GM21786 (cell line): Measurements from ENCODE around the gene PRSS16.
"Not testable (repeated sequence)": the region's sequence is repeated elsewhere in the genome, so short reads cannot be mapped to it uniquely, and the experiment has no call there.

ENCODE experiments used
- ATAC-seq: cut with Tn5 transposase; IDR thresholded peaks from one replicate; pipeline ENCODE4 v1.9.1; 2021; ENCODE audit not compliant: unreplicated experiment

Gene PRSS16

GRCh38 chr6:27242589-27243265, 4.8 kb upstream of the PRSS16 start:
- ATAC-seq: no peak

- no peak for ATAC-seq
Observed at GRCh38 chr6:27248783-27249182, 1.3 kb downstream of the PRSS16 start.

- ATAC-seq: no peak
Observed at GRCh38 chr6:27250277-27251111, 3.0 kb downstream of the PRSS16 start.

- peak; percentile 70 for ATAC-seq
Observed at GRCh38 chr6:27251112-27251605, 3.7 kb downstream of the PRSS16 start.

- ATAC-seq: peak; percentile 87
Observed at GRCh38 chr6:27251606-27252251, 4.2 kb downstream of the PRSS16 start.

DNA sequence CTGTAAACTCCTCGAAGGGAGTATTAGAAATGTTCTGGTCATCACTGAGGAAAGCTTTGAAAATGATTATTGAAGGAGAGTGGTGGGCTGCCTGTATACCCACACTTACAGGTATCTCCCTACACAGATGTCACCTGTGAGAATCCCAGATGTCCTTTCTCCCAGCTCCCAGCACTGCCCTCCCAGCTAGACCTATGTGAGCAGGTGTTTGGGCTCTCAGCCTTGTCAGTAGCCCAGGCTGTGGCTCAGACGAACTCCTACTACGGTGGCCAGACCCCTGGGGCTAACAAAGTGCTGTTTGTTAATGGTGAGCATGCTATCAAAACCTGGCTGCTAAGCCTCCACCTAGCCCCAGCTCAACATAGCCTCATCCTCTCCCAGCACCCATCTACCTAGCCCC, 7.1 kb downstream of the PRSS16 start:
- ATAC-seq: no peak

DNA sequence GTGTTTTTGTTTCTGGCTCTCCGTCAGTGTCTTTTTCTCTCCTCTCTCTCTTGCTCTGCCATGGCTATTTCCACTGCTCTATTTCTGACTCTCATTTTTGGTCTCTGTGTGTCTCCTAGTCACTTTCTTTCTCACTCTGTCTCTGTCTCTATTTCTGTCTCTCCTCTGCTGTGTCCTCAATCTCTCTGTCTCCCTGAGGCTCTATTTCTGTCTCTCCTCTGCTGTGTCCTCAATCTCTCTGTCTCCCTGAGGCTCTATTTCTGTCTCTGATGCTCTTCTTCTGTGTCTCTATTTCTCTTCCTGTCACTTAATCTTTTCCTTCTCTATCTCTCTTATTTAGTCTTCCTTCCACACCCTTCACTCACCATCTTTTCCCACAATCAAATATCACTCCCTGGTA, 8.4 kb downstream of the PRSS16 start:
- ATAC-seq: no peak

DNA sequence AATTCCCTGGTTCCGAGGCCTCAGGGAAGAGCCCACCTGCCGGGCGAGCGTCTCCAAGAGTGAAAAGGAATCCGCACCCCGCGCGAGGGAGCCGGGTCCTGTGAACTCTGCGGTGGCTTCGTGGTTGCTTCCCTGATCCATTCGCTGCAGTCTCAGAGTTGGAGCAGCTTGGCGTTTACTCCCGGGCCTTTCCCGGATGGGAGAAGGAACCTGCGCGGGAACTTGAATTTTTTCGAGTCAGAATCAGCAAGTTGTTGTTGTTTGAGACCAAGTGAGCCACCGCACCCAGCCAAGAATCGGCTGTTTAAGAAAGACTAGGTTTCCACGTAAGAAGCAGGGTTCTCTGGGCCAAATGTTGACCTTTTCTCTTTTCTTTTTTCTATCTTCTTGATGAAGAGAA, 12.9 kb downstream of the PRSS16 start:
- no peak for ATAC-seq

DNA sequence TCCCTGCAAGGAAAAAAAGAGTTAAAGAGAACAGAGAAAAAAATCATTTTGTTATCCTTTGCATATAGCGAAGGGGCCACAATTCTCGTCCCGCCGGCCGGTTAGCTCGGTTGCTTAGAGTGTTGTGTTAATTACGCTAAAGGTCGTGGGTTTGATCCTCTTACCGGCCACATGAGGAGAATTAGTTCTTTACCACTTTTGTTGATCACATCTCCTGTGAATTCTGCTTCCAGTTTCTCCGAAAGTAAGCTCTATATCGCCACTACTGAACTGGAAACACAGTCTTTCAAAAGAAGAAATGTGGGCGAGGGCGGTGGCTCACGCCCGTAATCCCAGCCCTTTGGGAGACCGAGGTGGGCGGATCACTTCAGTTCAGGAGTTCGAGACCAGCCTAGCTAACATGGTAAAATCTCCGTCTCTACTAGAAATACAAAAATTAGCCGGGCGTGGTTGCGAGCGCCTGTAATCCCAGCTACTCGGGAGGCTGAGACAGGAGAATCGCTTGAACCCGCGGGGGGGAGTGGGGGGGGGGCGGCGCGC, 13.4 kb downstream of the PRSS16 start:
- ATAC-seq: no peak

DNA sequence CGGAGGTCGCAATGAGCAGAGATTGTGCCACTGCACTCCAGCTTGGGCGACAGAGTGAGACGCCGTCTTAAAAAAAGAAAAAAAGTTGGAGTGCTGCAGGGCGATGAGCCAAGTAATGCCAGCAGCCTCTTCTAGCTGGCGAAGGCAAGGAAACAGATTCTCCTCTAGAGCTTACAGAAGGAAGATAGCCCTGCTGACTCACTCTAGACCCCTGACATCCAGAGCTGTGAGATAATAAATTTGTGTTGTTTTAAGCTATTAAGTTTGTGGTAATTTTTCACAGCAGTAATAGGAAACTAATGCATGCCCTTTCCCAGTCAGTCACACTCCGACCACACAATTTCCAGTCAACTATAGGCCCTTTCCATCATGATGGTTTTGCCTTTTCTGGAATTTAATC, 16.4 kb downstream of the PRSS16 start:
- ATAC-seq: no peak

DNA sequence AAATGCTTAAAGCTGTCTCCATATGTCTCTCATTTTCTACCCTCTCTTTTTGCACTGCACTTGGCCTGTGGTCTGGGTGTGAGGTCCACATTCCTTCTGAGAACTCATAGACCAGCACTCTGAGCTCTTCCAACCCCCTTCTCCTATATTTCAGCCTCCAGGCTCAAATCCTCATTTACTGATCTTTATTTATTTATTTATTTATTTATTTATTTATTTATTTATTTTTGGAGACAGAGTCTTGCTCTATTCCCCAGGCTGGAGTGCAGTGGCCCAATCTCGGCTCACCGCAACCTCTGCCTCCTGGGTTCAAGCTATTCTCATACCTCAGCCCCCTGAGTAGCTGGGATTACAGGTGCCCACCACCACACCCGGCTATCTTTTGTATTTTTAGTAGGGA, 19.5 kb downstream of the PRSS16 start:
- not testable (repeated sequence) for ATAC-seq

DNA sequence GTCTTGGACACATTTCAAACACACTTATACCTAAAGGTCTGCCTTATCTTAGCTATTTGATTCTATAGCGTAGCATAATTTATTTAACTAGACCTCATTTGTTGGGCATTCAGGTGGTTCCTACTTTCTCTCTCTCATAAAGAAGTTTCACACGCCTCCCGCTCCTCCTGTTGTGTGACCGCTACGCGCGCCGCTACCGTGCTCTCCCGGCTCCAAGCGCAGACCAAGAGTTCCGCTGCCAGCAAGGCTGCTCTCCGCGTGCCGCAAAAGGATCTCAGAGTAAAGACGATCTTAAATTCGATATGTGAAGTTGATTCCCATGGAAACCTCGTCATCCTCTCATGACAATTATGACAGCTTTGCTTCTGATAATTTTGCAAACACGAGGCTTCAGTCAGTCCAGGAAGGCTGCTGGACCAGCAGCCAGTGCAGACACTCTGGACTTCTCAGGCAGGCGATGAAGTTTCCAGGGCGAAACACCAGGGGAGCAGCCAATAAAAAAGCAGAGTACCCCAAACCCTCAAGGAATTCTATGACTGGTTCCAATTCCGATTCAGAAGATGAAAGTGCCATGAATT, 20.4 kb downstream of the PRSS16 start:
- ATAC-seq: no peak

DNA sequence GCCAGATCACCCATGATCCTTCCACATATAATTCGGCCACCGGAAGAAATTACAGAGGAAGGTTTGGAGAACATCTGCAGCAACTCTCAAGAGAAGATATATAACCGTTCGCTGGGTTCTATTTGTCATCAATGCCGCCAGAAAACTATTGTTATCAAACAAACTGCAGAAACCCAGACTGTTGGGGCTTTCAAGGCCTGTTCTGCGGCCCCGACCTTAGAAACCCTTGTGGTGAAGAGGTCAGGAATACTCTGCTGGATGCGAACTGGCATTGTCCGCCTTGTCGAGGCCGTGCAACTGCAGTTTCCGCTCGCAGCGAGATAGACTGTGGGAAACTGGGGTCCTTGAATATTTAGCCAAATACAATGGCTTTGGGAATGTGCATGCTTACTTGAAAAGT, 21.3 kb downstream of the PRSS16 start:
- no peak for ATAC-seq

DNA sequence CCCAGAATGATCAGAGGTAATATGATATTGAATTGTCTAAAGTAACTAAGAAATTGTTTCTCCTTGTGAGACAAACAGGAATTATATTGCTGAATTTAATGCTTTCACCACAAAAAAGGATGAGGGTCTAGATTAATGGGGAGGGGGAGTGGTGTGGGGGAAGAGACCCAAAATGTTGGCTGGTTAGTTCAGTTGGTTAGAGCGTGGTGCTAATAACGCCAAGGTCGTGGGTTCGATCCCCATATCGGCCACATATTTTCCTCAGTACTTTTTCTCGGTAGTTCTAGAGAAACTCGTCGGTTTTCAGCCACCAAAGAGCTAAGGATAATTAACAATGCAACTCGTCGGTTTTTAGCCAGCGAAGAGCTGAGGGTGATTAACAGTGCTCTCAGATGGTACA, 26.3 kb downstream of the PRSS16 start:
- no peak for ATAC-seq

DNA sequence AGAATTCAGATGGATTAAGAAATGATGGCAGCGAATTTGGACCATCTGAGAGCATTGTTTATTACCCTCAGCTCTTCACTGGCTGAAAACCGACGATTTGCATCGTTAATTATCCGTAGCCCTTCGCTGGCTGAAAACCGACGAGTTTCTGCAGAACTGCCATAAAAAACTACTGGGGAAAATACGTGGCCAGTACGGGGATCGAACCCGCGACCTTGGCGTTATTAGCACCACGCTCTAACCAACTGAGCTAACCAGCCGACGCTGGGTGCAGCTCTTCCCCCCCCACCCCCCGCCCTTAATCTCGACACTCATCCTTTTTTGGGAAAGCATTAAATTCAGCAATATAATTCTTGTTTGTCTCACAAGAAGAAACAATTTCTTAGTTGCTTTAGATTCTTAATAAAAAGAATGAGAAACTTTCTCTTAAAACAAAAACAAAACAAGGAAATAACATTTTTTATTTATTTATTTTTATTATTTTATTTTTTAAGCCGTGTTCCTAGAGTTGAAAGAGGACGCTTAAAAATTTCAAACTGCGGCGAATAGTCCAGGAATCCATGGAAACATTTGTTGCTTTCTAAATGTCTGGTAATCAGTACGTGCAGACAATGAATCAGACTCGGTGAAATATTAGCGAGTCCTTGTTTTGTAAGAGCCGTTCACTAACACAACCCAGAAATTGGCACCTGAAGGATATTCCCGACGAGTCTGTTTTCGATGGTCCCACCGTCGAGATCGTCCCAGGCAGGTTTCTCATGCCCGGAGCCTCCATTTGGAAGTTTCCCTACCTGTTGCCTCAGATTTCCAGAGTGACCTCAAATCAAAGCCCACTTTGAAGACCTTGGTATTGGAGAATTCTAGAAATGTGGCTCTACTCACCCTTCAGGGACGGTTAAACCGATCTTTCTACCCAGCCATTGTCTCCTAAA, 27.8 kb downstream of the PRSS16 start:
- no peak for ATAC-seq

- no peak for ATAC-seq
Observed at GRCh38 chr6:27279513-27280063, 32.1 kb downstream of the PRSS16 start.

DNA sequence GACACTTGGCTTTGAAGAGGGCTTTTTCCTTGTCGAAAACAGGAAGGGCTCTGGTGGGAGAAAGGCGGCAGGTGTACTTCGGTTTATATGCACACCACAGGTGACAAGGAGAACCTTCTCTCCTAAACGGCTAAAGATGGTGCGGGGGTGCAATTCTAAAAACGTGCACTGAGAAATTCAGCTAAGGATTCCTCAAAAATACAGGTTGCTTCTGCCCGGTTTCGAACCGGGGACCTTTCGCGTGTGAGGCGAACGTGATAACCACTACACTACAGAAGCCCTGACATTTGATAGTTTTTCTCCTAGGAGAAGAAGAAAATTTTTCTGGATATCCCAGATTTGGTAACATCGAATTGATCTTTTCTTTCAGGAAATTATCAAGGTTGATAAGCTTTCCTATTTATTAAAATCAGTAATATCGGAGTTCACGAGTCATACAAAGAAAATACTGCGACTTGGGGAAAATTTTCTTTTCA, 32.6 kb downstream of the PRSS16 start:
- ATAC-seq: no peak

DNA sequence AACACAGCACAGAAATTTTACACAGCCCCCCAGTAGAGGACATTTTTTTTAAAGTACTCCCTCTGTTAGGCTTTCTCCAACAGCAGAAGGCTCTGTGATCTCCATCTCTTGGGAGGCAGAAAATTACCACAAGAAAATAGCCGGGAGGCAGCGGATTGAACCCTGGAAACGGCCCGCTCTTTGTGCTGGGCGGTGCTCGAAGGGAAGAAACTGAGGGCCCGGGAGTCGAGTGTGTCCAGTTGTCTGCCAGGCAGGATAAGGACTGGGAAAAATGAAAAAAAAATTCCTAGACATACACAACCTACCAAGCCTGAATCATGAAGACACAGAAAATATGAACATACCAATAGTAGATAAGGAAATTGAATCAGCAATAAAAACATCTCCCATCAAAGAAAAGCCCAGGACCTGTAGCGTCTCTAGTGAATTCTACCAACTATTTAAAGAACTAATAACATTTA, 33.1 kb downstream of the PRSS16 start:
- ATAC-seq: no peak

GRCh38 chr6:27281105-27281539, 33.6 kb downstream of the PRSS16 start:
- no peak for ATAC-seq

DNA sequence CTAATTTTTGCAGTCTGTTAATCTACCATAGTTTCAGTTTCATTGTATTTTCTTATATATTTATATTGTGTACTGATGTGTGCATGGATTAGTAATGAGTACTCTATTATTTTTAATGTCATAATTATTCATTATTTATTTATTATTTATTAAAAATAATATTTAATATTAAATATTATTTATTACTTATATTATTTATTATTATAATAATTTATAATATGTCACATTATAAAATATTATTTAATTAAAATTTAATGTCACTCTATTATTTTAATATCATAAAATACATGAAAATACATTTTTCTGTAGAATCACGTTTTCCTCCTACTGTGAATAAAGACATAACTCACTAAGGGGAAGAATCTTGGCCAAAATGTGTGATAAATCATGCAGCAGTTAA, 34.1 kb downstream of the PRSS16 start:
- ATAC-seq: no peak
